Measurements from ENCODE around the gene CLDN34.

Gene CLDN34

GRCh38 chrX:9983441-9983840 is 16.3 kb downstream of the CLDN34 start:
- no peak for DNase-seq

GRCh38 chrX:9983846-9984245 is 16.7 kb downstream of the CLDN34 start:
- DNase-seq, result no peak

- DNase-seq, result no peak
These were observed 21.6 kb downstream of the CLDN34 start for GRCh38 chrX:9988762-9989161.

GRCh38 chrX:9992061-9992460 is 24.9 kb downstream of the CLDN34 start:
- DNase-seq, result no peak

- no peak for DNase-seq
These were observed 25.6 kb downstream of the CLDN34 start for GRCh38 chrX:9992724-9993123.

GRCh38 chrX:9995855-9996339 is 28.7 kb downstream of the CLDN34 start:
- DNase-seq, result peak; percentile 82

- no peak for DNase-seq
These were observed 29.9 kb downstream of the CLDN34 start for GRCh38 chrX:9997041-9997440.

GRCh38 chrX:9997524-9997923 is 30.4 kb downstream of the CLDN34 start:
- no peak for DNase-seq

GRCh38 chrX:10001496-10001895 is 34.3 kb downstream of the CLDN34 start:
- DNase-seq, result no peak

GRCh38 chrX:10004832-10005475 is 37.8 kb downstream of the CLDN34 start:
- no peak for DNase-seq

- DNase-seq, result no peak
These were observed 38.9 kb downstream of the CLDN34 start for GRCh38 chrX:10006086-10006485.

GRCh38 chrX:10006770-10007169 is 39.6 kb downstream of the CLDN34 start:
- DNase-seq, result no peak

- DNase-seq, result no peak
These were observed 40.5 kb downstream of the CLDN34 start for GRCh38 chrX:10007621-10008020.

GRCh38 chrX:10008483-10009056 is 41.4 kb downstream of the CLDN34 start:
- no peak for DNase-seq

GRCh38 chrX:10009741-10010140 is 42.6 kb downstream of the CLDN34 start:
- DNase-seq, result no peak

- no peak for DNase-seq
These were observed 43.5 kb downstream of the CLDN34 start for GRCh38 chrX:10010686-10011085.

- no peak for DNase-seq
These were observed 44.2 kb downstream of the CLDN34 start for GRCh38 chrX:10011261-10011931.

GRCh38 chrX:10011991-10012390 is 44.8 kb downstream of the CLDN34 start:
- DNase-seq, result no peak

GRCh38 chrX:10014462-10015354 is 47.5 kb downstream of the CLDN34 start:
- DNase-seq, result peak; percentile 84

GRCh38 chrX:10015355-10015722 is 48.2 kb downstream of the CLDN34 start:
- DNase-seq, result no peak

- peak; percentile 37 for DNase-seq
These were observed 48.8 kb downstream of the CLDN34 start for GRCh38 chrX:10015723-10016518.

GRCh38 chrX:10016519-10017132 is 49.5 kb downstream of the CLDN34 start:
- DNase-seq, result no peak

All from activated T-cell treated with anti-CD3 and anti-CD28 coated beads, Interleukin-2, amount 50 U/mL, for 1 hour (primary cell).